ENCODE data around the gene SELENOI.

The SELENOI gene

DNA sequence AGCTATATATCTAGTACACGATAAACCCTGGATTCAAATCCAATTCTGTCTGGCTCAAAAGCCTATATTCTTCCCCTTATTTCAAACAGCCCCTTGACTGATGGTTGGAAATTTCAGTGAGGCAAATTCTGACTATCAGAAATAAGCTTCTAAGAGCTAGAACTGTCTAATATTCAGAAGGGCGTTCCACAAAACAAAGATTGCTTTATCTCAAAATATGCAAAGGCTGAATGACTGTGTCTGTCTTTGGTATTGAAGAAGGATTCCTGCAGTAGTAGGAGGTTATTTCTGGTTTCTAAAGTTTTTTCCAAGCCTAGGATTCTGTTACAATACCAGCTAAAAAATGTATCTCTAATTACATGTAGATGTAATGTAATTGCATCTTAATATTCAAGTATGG is 86.9 kb downstream of the SELENOI start:
- TF ChIP-seq FOXP2 (optimal IDR thresholded peaks at IDR 0.05; ENCODE audit: control extremely low read depth, extremely low read length, insufficient read depth) = no peak
- TF ChIP-seq EZH2 (IDR thresholded peaks at IDR 0.05) = no peak
- no peak for TF ChIP-seq POLR2AphosphoS5 (IDR thresholded peaks at IDR 0.05; ENCODE audit: borderline replicate concordance, low read depth, low read length)
- Histone ChIP-seq H3K4me3 (no peak overlapping the region), H3K9ac (ENCODE audit: insufficient read length) (no peak overlapping the region), H3K27ac (no peak overlapping the region), H3K9me3 (ENCODE audit: low read depth, low read length) (no peaks in the 10 kb centered on the region), H3K36me3 (ENCODE audit: insufficient read depth, low read length) (no peaks in the 10 kb centered on the region)
- DNase-seq (ENCODE audit: low read depth, low spot score) = no peak

DNA sequence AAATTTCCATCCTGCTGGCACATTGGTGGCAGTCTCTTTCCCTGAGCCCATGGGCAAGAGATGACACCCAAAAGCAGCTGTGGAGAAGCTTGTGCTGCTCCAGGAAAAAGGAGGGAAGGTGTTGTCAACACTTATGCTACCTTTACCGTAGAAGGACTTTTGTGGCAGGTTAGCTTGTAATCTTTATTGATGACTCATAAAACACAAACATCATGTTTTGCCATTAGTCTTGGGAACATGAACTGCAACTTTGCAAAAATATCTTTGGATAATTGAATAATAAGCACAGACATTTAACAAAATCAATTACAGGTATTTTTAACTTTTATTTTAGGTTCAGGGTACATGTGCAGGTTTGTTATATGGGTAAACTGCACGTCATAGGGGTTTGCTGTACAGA is 89.2 kb downstream of the SELENOI start:
- Histone ChIP-seq H3K4me3 (no peak overlapping the region), H3K27ac (no peak overlapping the region), H3K9ac (ENCODE audit: insufficient read length) (no peak overlapping the region), H3K9me3 (ENCODE audit: low read depth, low read length) (no peaks in the 10 kb centered on the region), H3K36me3 (ENCODE audit: insufficient read depth, low read length) (no peaks in the 10 kb centered on the region)
- DNase-seq (ENCODE audit: low read depth, low spot score) = no peak
- TF ChIP-seq POLR2AphosphoS5 (IDR thresholded peaks at IDR 0.05; ENCODE audit: borderline replicate concordance, low read depth, low read length) = no peak
- TF ChIP-seq FOXP2 (optimal IDR thresholded peaks at IDR 0.05; ENCODE audit: control extremely low read depth, extremely low read length, insufficient read depth) = no peak
- no peak for TF ChIP-seq EZH2 (IDR thresholded peaks at IDR 0.05)

DNA sequence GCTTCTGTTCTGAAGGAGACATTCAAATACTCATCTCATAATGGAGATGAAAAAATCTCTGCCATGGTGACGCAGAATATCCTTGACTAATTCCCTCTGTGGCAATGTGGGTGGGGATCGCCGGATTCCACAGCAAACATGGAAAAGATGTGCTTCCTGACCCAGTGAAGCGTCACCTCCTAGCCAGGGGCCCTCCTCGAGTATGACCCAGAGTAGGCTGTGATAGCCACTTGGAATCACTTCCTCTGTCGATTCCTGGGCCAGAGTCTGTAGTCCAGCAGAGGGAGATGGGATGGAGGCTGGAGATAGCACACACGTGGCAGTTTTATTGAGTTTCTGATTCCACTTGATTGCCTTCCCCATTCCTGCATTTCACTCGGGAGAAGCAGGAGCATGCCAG is 92.6 kb downstream of the SELENOI start:
- no peak overlapping the region for H3K27ac ChIP-seq
- no peaks in the 10 kb centered on the region for H3K36me3 ChIP-seq (ENCODE audit: insufficient read depth, low read length)
- H3K4me3 ChIP-seq = no peak overlapping the region
- TF ChIP-seq EZH2 (IDR thresholded peaks at IDR 0.05) = no peak
- TF ChIP-seq FOXP2 (optimal IDR thresholded peaks at IDR 0.05; ENCODE audit: control extremely low read depth, extremely low read length, insufficient read depth) = no peak
- TF ChIP-seq POLR2AphosphoS5 (IDR thresholded peaks at IDR 0.05; ENCODE audit: borderline replicate concordance, low read depth, low read length) = no peak
- H3K9me3 ChIP-seq (ENCODE audit: low read depth, low read length) = no peaks in the 10 kb centered on the region
- no peak for DNase-seq (ENCODE audit: low read depth, low spot score)
- no peak overlapping the region for H3K9ac ChIP-seq (ENCODE audit: insufficient read length)

DNA sequence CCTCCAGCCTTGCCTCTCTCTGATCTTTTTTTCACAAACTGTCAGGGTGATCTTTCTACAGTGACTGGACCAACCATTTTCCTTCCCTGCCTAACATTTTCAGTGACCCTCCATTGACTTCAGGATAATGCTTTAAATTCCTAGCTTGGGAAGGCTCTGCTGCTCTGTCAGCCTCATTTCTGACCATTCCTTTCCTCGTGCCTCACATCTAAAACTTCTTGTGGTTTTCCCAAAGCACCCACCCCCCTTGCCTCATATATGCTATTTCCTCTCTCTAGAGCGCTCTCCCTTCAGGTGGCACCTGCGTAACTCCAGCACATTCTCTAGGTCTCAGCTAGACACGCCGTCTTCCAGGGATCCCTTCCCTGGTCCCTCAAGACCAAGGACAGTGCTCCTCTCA is 93.0 kb downstream of the SELENOI start:
- no peak for DNase-seq (ENCODE audit: low read depth, low spot score)
- no peak overlapping the region for H3K4me3 ChIP-seq
- H3K9me3 ChIP-seq (ENCODE audit: low read depth, low read length) = no peaks in the 10 kb centered on the region
- H3K36me3 ChIP-seq (ENCODE audit: insufficient read depth, low read length) = no peaks in the 10 kb centered on the region
- TF ChIP-seq FOXP2 (optimal IDR thresholded peaks at IDR 0.05; ENCODE audit: control extremely low read depth, extremely low read length, insufficient read depth) = no peak
- no peak for TF ChIP-seq EZH2 (IDR thresholded peaks at IDR 0.05)
- no peak for TF ChIP-seq POLR2AphosphoS5 (IDR thresholded peaks at IDR 0.05; ENCODE audit: borderline replicate concordance, low read depth, low read length)
- no peak overlapping the region for H3K9ac ChIP-seq (ENCODE audit: insufficient read length)
- H3K27ac ChIP-seq = no peak overlapping the region

DNA sequence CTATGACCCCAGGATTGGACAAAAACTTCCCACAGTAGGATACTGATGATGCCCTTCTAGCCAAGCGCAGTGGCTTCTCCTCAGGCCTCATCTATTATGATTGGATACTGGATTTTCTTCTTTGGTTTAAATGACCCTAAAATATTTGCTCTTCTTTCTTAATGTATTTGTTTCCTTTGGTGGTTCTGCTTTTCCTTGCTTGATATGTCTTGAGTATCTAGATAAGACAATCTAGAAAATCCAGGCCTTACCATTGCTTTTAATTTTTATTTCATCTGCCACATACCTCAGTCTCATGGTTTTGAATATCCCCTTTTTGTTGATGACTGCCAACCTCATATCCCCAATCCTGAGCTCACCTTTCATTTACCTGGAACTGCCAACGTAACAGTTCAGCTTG is 96.4 kb downstream of the SELENOI start:
- H3K9me3 ChIP-seq (ENCODE audit: low read depth, low read length) = no peaks in the 10 kb centered on the region
- no peak overlapping the region for H3K27ac ChIP-seq
- no peak overlapping the region for H3K4me3 ChIP-seq
- no peaks in the 10 kb centered on the region for H3K36me3 ChIP-seq (ENCODE audit: insufficient read depth, low read length)
- DNase-seq (ENCODE audit: low read depth, low spot score) = no peak
- TF ChIP-seq POLR2AphosphoS5 (IDR thresholded peaks at IDR 0.05; ENCODE audit: borderline replicate concordance, low read depth, low read length) = no peak
- TF ChIP-seq FOXP2 (optimal IDR thresholded peaks at IDR 0.05; ENCODE audit: control extremely low read depth, extremely low read length, insufficient read depth) = no peak
- no peak for TF ChIP-seq EZH2 (IDR thresholded peaks at IDR 0.05)
- no peak overlapping the region for H3K9ac ChIP-seq (ENCODE audit: insufficient read length)

DNA sequence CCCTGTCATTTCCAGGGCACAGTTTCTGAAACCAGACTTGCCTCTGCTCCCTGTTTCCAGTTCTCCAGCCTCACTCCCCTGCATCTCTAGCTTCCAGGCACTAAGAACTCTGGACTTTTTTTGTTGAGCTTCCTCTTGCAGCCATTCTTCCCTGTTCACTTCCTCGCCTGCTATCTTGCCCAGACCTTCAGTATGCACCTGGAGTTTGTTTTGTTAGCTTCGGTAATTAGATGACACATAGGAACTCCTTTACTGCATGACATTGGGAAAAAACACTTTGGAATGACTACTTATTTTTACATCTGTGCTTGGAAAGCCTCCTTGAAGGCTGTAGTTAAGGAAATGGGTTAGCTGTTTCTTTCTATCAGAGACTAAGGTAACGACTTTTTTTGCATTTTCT is 96.8 kb downstream of the SELENOI start:
- Histone ChIP-seq H3K9ac (ENCODE audit: insufficient read length) (no peak overlapping the region), H3K4me3 (no peak overlapping the region), H3K9me3 (ENCODE audit: low read depth, low read length) (no peaks in the 10 kb centered on the region), H3K36me3 (ENCODE audit: insufficient read depth, low read length) (no peaks in the 10 kb centered on the region), H3K27ac (no peak overlapping the region)
- TF ChIP-seq FOXP2 (optimal IDR thresholded peaks at IDR 0.05; ENCODE audit: control extremely low read depth, extremely low read length, insufficient read depth) = no peak
- no peak for TF ChIP-seq EZH2 (IDR thresholded peaks at IDR 0.05)
- no peak for TF ChIP-seq POLR2AphosphoS5 (IDR thresholded peaks at IDR 0.05; ENCODE audit: borderline replicate concordance, low read depth, low read length)
- no peak for DNase-seq (ENCODE audit: low read depth, low spot score)

DNA sequence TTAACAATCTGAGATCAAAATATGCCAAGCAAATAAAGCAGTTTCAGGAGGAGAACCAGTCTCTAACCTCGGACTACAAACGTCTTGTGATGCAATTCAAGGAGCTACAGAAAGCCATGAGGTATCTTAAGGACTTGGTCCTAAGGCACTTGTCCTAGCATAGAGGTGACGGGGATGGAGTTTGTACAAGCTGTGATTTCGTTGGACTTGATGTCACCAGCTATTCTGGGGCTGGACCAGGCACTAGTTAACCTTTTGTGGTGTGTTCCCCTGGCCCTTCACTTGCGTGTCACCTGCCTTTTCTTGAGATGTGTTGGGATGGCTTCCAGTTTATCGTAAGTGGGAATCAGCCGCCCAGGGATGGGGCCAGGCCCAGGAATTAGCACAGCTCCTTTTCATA is 98.3 kb downstream of the SELENOI start:
- no peaks in the 10 kb centered on the region for H3K36me3 ChIP-seq (ENCODE audit: insufficient read depth, low read length)
- no peak overlapping the region for H3K4me3 ChIP-seq
- DNase-seq (ENCODE audit: low read depth, low spot score) = no peak
- no peaks in the 10 kb centered on the region for H3K9me3 ChIP-seq (ENCODE audit: low read depth, low read length)
- no peak overlapping the region for H3K27ac ChIP-seq
- no peak overlapping the region for H3K9ac ChIP-seq (ENCODE audit: insufficient read length)
- no peak for TF ChIP-seq FOXP2 (optimal IDR thresholded peaks at IDR 0.05; ENCODE audit: control extremely low read depth, extremely low read length, insufficient read depth)
- TF ChIP-seq POLR2AphosphoS5 (IDR thresholded peaks at IDR 0.05; ENCODE audit: borderline replicate concordance, low read depth, low read length) = no peak
- TF ChIP-seq EZH2 (IDR thresholded peaks at IDR 0.05) = no peak

Measured in SK-N-MC (cell line).